ENCODE measurements around the gene HYKK.

The HYKK gene

DNA sequence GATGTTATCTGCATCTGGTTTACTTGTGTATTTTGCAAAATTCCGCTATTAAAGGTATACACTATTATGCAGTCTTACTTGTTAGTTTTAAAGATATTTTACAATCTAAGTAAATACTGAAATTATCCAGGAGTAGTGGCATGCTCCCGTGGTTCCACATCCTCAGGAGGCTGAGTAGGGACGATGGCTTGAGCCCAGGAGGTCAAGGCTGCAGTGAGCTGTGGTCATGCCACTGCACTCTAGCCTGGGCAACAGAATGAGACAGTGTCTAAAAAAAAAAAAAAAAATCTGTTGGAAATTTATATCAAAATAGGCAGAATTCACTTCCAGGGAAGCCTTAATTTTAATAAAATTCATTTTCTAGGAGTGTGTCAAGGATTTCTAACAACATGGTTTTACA lies 27.7 kb upstream of the HYKK start:
- H3K36me3 ChIP-seq (replicated peaks) = peaks cover 48% of the 10 kb centered on the region
- no peak overlapping the region for H3K4me3 ChIP-seq (ENCODE audit: low read depth, low read length)
- no peak for TF ChIP-seq CTCF (IDR thresholded peaks at IDR 0.05; ENCODE audit: low read depth, low read length, missing control alignments)
- DNase-seq = no peak
- no peak overlapping the region for H3K27ac ChIP-seq
- no peaks in the 10 kb centered on the region for H3K27me3 ChIP-seq (replicated peaks)
- in situ Hi-C loops (cut with HindIII; ENCODE audit: low pct_ligation_motif_present, low sequenced_read_pairs) = no loop called here

DNA sequence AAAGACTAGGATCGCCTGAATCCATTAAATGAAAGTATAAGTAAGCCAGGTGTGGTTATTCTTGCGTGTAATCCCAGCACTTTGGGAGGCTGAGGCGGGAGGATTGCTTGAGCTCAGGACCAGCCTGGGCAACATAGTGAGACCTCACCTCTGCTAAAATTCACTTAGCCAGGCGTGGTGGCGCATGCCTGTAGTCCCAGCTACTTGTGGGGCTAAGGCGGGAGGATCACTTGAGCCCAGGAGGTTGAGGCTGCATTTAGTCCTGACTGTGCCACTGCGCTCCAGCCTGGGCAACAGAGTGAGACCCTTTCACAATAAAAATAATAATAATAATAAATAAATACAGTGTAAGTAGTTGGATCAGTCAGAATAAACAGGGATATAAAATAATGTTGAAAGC lies 25.5 kb upstream of the HYKK start:
- TF ChIP-seq CTCF (IDR thresholded peaks at IDR 0.05; ENCODE audit: low read depth, low read length, missing control alignments) = no peak
- H3K27ac ChIP-seq = no peak overlapping the region
- peaks cover 51% of the 10 kb centered on the region for H3K36me3 ChIP-seq (replicated peaks)
- H3K27me3 ChIP-seq (replicated peaks) = no peaks in the 10 kb centered on the region
- H3K4me3 ChIP-seq (ENCODE audit: low read depth, low read length) = no peak overlapping the region
- DNase-seq = no peak
- in situ Hi-C loops (cut with HindIII; ENCODE audit: low pct_ligation_motif_present, low sequenced_read_pairs) = no loop called here

GRCh38 chr15:78492872-78493271 lies 14.5 kb upstream of the HYKK start:
- no peak overlapping the region for H3K27ac ChIP-seq
- no peak for DNase-seq
- H3K36me3 ChIP-seq (replicated peaks) = peaks cover 64% of the 10 kb centered on the region
- TF ChIP-seq CTCF (IDR thresholded peaks at IDR 0.05; ENCODE audit: low read depth, low read length, missing control alignments) = no peak
- H3K4me3 ChIP-seq (ENCODE audit: low read depth, low read length) = no peak overlapping the region
- no peaks in the 10 kb centered on the region for H3K27me3 ChIP-seq (replicated peaks)
- in situ Hi-C loops (cut with HindIII; ENCODE audit: low pct_ligation_motif_present, low sequenced_read_pairs) = no loop called here

DNA sequence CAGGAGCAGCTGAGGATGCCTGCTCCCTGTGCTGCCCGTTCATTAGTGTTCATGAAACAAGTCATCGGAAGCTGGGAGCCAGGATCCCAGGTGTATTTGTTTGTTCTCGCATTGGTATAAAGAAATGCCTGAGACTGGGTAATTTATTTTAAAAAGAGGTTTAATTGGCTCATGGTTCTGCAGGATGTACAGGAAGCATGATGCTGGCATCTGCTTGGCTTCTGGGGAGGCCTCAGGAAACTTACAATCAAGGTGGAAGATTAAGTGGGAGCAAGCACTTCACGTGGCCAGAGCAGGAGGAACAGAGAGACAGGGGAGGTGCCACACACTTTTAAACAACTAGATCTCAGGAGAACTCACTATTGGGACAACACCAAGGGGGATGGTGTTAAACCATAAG lies 5.5 kb upstream of the HYKK start:
- in situ Hi-C loops (cut with HindIII; ENCODE audit: low pct_ligation_motif_present, low sequenced_read_pairs) = no loop called here
- DNase-seq = no peak
- Histone ChIP-seq H3K4me3 (ENCODE audit: low read depth, low read length) (no peak overlapping the region), H3K36me3 (replicated peaks) (peaks cover 24% of the 10 kb centered on the region), H3K27me3 (replicated peaks) (no peaks in the 10 kb centered on the region), H3K27ac (no peak overlapping the region)
- TF ChIP-seq CTCF (IDR thresholded peaks at IDR 0.05; ENCODE audit: low read depth, low read length, missing control alignments) = no peak

DNA sequence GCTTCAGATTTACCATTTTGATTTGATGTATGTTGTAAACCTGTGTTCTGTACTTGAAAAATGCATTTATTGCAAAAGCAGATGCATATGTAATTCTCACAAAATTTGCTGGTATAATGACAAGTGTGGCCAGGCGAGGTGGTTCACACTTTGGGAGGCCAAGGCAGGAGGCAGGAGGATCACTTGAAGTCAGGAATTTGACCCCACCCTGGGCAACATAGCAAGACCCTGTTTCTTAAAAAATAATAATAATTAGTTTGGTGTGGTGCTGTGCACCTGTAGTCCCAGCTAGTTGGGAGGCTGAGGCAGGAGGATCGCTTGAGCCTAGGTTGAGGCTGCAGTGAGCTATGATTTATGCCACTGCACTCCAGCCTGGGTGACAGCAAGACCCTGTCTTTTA lies 4.7 kb upstream of the HYKK start:
- DNase-seq = no peak
- H3K36me3 ChIP-seq (replicated peaks) = peaks cover 21% of the 10 kb centered on the region
- no peak overlapping the region for H3K27ac ChIP-seq
- in situ Hi-C loops (cut with HindIII; ENCODE audit: low pct_ligation_motif_present, low sequenced_read_pairs) = no loop called here
- TF ChIP-seq CTCF (IDR thresholded peaks at IDR 0.05; ENCODE audit: low read depth, low read length, missing control alignments) = no peak
- H3K27me3 ChIP-seq (replicated peaks) = no peaks in the 10 kb centered on the region
- no peak overlapping the region for H3K4me3 ChIP-seq (ENCODE audit: low read depth, low read length)

- peak overlapping the region; percentile 53 for H3K27ac ChIP-seq
- peak overlapping the region; percentile 87 for H3K4me3 ChIP-seq (ENCODE audit: low read depth, low read length)
- H3K27me3 ChIP-seq (replicated peaks) = no peaks in the 10 kb centered on the region
- no peak for DNase-seq
- no peaks in the 10 kb centered on the region for H3K36me3 ChIP-seq (replicated peaks)
- TF ChIP-seq CTCF (IDR thresholded peaks at IDR 0.05; ENCODE audit: low read depth, low read length, missing control alignments) = no peak
- in situ Hi-C loops (cut with HindIII; ENCODE audit: low pct_ligation_motif_present, low sequenced_read_pairs) = no loop called here
Measured at GRCh38 chr15:78507831-78508160, 419 bp downstream of the HYKK start.

Data from brain microvascular endothelial cell (primary cell).